ENCODE data around the gene NCSTN.
"Not testable (repeated sequence)": the region's sequence is repeated elsewhere in the genome, so short reads cannot be mapped to it uniquely, and the experiment has no call there.

The NCSTN gene

DNA sequence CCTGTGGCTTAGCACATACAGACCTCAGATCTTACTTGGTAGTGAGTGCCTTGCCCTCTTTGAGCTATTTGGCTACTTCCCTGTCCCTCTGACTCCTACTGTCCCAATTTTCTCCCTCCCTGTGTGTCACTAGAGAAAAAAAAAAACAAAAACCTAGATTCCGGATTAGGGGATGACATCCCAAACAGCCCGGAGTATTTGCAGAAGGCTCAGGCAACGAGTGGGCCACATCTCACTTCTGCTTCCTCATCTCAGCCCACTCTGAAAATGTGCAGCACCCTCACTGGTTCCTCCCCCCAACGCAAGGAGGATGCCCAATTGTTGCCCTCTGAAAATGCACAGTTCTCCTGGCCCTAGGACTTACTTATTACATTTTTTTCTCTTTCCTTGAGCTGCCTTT, 28.6 kb downstream of the NCSTN start:
- DNase-seq (ENCODE audit: low spot score) = no peak

DNA sequence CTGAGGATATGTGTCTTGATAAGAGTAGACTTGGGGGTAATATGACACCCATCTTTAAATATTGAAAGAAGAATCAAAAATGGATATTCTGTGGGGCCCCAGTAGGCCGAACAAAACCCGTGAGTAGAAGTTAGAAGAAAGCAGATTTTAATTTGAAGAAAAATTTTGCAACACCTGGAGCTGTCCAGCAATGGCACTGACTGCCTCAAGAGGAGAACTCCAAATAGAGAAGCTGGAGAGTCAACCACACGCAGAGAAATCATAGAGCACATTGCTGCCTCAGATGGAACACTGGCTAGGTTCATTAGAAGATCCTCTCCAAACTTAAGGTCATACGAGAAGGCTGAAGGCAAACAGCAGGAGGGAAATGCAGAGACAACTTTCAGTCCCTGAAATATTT, 30.5 kb downstream of the NCSTN start:
- DNase-seq (ENCODE audit: low spot score) = no peak

DNA sequence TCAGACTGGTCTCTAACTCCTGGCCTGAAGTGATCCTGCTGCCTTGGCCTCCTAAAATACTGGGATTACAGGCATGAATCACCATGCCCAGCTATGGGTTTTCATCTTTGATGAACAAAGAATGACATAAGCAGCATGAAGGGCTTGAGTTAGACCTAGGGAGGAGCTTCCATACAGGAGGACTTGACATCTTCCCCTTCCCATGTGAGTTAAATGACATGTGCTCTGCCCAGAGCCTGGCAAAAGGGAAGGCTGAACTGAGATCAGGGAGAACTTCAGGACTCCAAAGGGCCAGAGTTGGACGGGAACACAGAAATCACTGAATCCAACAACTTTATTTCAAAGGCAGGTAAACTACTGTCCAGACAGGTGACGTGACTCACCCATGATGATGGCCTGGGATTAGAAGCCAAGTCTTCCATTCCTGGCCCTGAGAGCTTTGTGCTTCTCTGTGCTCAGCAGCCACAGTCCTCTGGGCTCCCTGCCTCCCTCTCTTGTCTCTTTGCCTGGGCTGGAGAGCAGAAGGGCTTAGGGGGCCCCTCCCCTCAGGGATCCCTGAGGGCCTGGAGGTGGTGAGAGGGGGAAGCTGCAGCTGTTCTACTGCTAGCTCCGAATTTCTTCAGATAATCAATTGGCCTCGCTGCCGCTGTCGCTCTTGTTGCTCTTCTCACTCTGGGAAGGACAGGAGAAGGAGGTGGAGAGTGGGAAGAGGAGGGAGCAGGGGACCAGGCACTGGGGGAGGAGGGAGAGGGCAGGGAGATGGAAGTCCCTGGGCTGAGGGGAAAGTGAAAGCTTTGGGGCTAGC, 31.3 kb downstream of the NCSTN start:
- no peak for DNase-seq (ENCODE audit: low spot score)

DNA sequence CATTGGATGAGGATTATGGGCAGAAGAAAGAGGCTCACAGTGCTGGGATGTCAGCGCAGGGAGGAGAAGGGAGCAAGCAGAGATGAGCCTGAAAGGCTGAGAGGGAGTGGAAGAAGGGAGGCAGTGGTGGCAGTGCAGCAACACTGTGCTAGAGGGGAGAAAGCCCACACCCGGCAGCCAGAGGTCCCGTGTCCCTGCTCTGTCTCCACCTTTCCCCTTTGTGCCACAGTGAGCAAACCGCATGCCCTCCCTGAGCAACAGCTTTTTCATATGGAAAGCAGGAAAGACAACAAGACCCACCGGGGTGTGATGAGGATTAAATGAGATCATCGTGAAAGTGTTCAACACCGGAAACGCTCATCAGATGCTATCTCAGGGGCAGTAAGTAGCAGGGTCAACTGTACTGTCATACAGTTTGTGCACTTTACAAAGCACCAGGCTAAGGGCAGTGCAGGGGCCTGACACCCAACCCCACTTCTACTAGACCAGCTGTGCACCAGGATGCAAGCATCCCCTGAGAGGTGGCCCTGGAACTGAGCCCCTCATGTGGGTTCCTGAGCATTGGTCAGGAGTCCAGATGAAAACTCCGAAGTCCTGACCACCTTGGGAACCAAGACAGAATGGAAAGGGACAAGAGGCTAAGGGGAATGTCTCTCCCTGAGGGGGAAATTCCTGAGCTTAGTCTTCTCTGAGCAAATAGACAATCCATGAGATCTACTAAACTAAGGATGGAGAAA, 32.8 kb downstream of the NCSTN start:
- no peak for DNase-seq (ENCODE audit: low spot score)

DNA sequence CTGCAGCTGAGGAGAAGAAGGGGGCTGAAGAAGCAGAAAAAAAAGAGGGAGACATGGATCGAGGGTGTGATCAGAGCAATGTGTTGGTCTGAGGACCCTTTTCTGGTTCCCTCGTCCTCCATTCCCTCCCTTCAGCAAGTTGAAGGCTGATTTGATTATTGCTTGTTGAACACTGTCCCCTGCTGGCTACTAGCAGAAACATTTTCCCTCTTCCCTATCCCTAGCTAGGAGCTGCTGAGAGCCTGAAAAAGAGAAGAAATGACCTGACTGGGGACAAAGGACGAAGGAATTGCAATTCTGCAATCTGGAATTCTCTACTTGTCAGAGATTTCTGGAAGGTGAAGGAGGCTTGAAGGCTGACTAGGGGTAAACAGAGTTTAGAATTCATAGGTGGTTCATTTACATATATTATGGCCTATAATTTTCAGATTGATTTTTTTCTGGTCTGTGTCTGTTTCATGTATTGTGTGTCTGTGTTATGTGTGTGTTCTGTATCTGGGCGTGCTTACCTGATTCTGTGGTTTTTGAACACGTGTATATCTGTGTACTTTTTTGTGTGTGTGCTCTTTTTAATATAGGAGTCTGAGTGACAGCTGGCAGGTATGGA, 33.4 kb downstream of the NCSTN start:
- DNase-seq (ENCODE audit: low spot score) = peak; percentile 76

DNA sequence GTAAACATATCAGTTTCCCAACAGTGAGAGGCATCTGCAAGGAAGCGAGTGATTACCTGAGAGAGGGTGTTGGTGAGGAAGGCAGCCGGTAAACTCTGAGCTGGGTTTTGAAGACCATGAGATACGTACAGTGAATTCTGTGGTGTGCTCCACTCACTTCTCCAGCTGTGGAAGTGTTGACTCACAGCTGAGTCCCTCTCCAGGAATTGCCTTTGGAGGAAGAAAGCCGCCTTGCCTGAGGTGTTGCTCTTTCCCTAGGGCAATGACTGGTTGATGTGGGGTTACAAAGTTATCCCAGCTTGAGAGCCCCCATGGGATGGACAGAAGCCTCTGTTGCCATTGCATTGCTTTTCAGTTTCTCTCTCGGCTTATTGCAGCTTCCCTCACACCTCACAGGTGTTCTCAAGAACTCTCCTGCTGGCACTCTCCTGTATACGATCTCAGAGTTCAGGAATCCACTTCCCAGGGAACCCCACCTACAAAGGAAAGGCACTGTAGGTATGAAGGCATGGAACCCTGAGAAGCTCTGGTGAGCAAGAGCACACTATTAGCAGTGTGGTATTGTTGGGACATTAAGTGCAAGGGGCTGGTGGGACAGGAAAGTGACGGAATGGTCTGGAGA, 34.5 kb downstream of the NCSTN start:
- no peak for DNase-seq (ENCODE audit: low spot score)

DNA sequence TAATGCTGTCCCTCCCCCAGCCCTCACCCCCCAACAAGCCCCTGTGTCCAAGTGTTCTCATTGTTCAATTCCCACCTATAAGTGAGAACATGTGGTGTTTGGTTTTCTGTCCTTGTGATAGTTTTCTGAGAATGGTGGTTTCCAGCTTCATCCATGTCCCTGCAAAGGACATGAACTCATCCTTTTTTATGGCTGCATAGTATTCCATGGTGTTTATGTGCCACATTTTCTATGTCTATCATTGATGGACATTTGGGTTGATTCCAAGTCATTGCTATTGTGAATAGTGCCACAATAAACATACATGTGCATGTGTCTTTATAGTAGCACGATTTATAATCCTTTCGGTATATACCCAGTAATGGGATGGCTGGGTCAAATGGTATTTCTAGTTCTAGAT, 41.6 kb downstream of the NCSTN start:
- DNase-seq (ENCODE audit: low spot score) = not testable (repeated sequence)

DNA sequence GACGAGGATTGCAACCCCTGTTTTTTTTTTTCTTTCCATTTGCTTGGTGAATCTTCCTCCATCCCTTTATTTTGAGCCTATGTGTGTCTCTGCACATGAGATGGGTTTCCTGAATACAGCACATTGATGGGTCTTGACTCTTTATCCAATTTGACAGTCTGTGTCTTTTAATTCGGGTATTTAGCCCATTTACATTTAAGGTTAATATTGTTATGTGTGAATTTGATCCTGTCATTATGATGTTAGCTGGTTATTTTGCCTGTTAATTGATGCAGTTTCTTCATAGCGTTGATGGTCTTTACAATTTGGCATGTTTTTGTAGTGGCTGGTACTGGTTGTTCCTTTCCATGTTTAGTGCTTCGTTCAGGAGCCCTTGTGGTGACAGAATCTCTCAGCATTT, 45.2 kb downstream of the NCSTN start:
- DNase-seq (ENCODE audit: low spot score) = not testable (repeated sequence)

DNA sequence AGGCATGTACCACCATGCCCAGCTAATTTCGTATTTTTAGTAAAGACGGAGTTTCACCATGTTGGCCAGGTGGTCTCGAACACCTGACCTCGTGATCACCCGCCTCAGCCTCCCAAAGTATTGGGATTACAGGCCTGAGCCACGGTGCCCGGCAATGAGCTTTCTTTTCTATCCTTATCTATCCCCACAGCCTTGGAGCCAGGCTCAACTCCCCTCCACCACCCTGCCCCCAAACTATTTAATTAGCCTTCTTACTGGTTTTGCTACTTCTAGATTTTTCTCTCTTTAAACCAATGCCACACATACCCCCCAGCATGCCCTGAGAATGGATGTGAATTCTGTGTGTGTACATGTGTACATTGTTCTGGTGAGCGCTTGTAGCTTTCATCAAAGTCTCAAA, 51.5 kb downstream of the NCSTN start:
- DNase-seq (ENCODE audit: low spot score) = no peak

DNA sequence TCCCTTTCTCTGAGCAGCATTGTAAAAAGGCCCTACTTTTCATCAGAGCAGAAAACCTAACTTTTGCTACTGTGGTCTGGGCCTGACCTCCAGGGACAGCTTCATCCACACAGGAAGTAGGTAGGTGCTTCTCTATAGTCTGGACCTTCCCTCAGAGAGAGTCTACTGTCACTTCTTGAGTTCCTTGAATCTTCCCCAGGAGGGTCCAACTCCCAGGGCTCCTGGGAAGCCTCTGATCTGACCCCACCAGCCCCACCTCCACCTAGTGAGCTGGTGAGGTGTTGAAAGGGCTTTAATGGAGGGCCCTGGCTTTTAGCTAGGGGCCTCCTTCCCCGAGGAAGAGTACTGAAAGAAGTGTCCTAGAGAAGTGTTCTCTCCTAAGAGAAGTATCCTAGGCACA, 54.5 kb downstream of the NCSTN start:
- DNase-seq (ENCODE audit: low spot score) = no peak

DNA sequence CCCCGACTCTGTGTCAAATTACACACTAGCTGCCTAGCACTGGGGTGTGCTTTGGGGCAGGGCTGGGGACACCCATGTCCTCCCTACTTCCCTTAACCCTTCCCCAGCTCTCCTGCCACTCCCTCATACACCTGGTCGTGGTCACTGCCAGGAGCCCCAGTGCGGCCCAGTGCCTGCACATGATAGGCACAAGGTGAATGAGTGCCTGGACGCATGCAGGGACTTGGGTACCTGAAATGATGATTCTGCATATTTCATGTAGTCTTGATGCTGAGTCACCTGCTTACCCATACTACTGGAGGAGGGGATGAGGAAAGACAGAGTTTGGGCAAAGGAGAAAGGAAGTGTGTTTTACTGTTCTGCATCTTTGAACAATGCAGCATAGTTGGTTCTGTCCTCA, 55.6 kb downstream of the NCSTN start:
- no peak for DNase-seq (ENCODE audit: low spot score)

DNA sequence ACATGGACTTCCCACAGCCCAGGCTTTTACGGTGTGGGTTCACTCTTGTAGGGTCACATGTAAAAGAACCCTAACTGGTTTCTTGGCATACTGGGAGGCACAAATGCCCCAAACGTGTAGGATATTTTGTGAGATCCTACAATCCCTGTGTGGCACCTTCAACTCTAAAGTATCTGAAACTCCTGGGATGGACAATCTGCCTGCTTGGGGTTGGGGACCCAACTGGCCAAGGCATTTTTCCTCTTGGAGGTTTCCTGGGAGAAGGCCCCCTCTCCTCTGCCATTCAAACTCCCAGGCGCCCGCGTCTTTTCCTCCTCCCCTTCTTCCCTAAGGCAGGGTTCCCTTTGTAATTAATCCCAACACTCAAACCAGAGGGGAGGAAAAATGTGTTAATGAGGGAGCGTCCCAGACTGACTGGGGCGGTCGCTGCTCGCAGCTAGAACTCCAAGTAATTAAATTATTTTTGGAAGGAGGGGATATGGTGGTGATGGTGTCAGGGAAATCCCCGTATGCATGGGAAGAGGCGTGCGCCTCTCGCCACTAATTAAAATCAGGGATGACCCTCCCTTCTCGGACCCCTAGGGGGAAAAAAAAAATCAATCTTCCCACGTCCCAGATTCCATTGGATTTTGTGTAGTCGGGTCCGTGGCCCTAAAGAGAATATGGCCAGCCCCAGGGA, 56.5 kb downstream of the NCSTN start:
- no peak for DNase-seq (ENCODE audit: low spot score)

DNA sequence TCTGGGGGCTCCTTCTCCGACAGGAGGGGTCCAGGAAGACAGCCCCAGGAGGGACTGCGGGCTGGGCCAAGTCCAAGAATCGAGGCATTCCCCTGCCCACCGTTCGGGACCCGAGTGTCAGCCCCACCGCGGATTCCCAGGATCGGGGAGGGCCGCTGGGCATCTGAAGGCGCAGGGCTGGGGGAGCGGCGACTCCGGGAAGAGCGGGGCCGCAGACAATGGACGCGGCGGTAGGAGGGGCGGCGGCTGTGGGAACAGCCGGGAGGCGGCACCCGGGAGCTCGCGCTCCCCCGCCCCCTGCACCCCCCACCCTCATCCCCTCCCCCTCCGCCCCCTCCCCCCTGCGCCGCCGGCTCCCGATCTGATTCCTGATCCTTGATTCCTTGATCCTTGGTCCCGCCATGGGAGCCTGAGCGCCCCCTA, 57.1 kb downstream of the NCSTN start, which contains the start of gene VANGL2:
VANGL2 (plus strand) TSS at position 342 of the 423 bp plus-strand sequence. CDS start 15,274 bp downstream, outside the sequence.
- DNase-seq (ENCODE audit: low spot score) = peak; percentile 33

DNA sequence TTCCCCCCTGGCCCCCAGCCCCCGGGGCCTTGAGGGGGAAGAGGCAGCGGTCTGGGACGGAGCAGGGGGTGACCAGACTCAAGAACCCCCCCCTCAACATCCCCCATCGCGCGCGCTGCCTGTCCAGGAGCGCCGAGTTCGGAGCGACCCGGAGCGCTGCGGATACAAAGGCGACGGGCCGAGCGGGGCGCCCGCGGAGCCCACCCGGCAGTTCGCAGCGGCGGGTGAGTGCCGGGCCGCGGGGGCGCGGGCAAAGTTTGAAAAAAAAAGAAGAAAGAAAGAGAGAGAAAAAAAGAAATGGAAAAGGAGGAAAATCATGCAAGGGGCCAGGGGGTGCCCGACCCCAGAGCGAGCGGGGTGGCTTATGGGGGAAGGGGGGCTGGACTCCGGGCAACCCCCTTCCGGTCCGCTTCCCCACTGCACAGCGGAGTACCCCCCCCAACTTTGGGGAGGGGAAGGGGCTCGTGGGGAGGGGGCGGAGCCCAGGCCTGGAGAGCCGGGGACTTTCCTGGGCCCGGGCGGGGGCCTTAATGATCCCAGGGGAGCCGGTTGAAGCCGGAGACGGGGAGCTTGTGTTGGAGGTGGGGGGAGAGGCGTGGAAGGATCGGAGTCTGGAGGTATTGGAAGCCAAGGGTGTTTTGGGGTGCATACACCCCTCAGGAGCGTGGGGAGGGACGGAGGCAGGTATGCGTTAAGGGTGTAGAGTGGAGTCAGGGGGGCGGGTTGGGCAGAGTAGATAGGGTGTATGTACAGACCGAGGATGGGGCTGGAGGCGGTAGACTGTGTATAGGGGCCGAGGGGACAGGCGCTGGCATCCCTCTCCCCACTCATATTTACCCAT, 57.7 kb downstream of the NCSTN start:
- DNase-seq (ENCODE audit: low spot score) = no peak

DNA sequence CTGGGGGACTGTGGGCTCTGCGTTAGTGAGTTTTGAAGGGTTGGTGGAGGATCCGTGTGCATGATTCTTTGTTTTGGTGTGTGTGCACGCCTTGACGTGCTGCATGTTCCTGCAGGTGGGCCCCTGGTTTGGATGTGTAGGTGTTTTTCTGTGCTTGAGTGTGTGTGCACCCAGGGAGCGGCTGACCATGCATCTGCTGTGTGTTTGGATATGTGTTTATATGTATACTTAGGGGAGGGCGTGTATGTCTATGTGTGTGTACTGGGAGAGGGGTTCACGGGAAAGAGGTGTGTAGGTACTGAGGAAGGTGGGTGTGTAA, 58.3 kb downstream of the NCSTN start:
- no peak for DNase-seq (ENCODE audit: low spot score)

DNA sequence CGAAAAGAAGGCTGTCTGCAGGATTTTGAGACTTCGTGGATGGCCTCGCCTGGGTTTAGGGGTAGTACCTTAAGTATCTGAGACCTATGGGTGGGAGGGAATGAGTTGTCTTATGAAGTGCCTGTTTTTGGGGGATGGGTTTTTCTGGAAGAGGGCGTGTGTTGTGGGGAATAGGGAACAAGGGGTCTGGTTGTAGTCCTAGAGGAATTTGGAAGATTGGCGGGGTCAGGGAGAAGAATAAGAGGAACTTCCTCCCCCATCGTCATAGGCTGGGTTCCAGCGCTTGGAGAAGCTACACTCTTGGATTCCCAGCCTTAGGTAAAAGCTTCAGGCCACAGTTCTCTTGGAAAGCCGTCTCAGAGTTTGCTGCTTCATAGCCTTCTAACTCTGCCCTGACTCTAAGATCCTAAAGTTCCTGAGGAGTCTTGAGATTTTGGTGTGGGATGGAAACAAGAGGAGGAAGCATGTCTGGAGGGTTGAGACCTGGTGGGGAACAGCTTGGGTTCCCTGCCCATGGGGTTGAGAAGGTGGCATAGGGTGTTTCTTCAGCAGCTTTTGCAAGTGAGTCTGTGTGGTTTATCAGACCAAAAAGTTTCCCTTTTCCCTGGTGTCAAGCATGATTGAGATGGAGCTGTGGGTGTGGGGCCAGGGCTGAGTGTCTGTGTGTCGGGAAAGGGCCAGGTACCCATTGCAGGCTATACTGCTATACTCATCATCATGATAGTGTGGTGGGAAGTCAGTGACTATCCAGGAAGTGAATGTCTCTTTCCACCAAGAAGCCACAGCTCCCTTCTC, 59.0 kb downstream of the NCSTN start:
- no peak for DNase-seq (ENCODE audit: low spot score)

DNA sequence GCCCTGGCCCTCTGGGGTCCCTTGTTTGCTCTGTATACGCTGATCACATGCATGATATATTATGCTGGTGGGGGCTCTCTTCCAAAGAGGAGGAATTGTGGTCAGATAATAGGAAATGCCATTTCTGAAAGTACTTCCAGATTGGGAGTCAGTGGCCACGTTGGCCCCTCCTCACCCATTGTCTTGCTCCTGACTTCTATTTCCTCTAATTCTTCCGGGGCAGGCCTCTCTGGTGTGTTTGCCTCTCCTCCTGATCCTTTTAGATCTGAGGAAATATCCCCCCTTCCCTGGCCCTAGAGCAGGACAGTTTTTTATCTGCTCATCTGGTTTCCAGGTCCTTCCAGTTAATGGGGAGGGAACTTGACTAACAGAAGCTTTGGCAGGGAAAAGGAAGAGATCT, 60.1 kb downstream of the NCSTN start:
- DNase-seq (ENCODE audit: low spot score) = no peak

DNA sequence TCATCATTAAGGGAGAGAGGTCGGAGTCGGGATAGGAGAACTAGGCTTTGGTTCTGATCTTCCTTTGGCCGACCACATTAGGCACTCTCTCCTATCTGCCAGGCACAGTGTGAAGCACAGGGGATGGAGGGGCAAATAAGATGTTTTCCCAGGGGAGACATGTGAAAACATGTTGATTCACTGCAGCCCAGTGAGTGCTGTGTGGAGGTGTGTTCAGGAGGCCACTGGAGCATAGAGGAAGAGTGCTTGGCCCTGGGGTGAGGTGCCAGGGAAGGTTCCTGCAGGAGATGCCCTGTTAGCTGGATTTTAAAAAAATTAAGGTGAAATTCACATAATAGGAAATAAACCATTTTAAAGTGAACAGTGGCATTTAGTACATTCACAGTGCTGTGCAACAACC, 60.9 kb downstream of the NCSTN start:
- no peak for DNase-seq (ENCODE audit: low spot score)

DNA sequence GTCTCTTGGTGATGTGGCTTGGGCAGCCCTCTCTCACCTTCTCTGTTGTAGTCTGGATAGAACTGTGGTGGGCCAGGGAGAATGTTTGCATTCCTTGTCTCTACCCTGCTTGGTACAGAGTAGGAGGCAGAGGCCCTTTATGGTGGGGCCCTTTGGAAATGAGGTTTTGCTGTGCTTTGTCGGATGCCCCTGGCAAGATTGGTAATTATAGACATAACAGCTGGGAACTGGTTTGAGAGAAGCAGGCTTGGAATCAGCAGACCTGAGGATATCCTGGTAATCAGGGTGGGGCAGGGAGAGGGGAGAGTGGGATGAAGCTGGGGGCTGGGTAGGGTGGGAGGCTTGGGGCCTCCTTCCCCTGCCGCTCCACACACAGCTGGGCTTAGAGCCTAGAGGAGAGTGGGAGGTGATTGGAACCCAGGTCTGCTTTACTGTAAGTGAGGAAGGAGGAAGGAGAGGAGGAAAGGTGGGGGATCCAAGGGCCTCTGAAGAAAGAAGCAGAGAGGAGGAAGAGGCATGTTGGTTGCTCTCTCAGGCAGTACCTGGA, 62.2 kb downstream of the NCSTN start:
- DNase-seq (ENCODE audit: low spot score) = no peak
